NCI-H510A (cell line): ENCODE results near the gene PLEKHA8.
"Not testable (repeated sequence)": the region's sequence is repeated elsewhere in the genome, so short reads cannot be mapped to it uniquely, and the experiment has no call there.

Source experiments
- DNase-seq: peaks from one replicate; lab custom pipeline; 2025; lab: John Stamatoyannopoulos, UW

PLEKHA8 gene

GRCh38 chr7:30066687-30067086, 38.5 kb downstream of the PLEKHA8 start:
- DNase-seq = no peak

- DNase-seq = no peak
Measured at GRCh38 chr7:30068117-30068516, 39.9 kb downstream of the PLEKHA8 start.

DNA sequence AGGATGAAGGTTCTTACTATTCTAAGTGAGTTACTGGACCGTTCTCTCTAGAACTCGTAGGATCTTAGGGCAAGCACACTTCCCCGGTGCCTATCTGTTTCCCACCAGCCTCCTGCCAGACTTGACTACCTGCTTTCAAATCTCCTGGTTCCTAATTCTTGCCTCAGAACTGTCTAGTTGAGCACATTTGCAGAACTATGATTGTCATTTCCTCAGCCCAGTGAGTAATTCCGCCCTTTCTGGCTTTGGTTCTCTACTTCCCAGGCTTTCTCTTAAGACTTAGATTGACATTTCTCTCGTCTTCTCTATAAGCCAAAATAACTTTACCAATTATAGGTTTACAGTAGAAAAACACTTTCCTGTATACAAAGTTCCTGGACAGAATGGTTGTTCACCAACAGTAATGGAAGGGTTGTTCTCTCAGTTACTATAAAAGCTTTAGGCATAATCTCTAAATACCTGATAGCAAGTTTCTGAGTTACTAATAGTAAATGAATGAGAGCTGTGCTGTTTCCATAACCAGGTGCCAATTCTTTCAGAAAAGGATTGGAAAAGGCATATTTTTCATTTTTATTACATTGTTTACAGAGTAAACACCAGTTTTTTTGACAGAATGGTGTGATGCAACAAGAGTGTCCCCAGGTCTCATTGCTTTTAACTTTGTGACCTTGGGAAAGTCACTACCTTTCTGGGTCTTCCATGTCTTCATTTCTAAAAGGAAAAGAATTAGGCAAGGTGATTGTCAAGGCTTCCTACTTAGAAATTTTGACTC, 41.1 kb downstream of the PLEKHA8 start:
- no peak for DNase-seq

GRCh38 chr7:30070052-30070451, 41.8 kb downstream of the PLEKHA8 start:
- no peak for DNase-seq

DNA sequence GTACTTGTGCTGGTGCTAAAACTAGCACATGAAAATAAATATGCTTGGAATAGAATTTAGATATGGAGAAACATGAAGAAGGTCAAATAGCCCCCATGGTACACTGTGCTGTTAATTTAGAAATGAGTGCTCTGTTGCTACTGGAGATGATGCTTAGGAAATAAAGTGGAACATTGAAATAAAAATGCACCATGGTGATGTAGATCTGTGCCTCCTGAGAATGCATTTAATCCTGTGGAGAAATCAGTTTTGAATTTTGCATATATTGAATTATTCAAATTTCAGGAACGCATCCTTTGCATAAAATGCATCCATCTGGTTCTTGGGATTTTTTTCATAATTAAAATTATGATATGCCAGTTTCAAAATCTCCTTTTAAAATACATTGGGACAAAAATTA, 44.5 kb downstream of the PLEKHA8 start:
- no peak for DNase-seq

- peak; percentile 23 for DNase-seq
Measured at GRCh38 chr7:30074422-30075030, 46.3 kb downstream of the PLEKHA8 start.

DNA sequence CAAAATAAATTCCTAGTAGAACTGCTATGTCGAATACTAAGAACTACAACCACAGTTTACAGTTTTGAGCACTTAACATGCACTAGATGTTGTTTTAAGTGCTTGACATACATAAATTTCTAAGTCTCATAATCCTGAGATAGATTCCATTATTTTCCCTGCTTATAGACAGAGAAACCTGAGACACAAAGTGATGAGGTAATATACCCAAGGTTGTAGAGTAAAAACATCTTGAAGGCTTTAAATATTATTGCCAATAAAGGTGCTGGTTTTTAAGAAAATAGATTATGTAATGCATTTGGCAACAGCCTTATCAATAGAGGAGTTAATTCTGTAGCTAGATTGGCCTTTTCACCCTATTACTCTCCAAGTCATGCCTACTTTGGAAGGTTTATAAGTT, 48.2 kb downstream of the PLEKHA8 start:
- no peak for DNase-seq

- no peak for DNase-seq
Measured at GRCh38 chr7:30078280-30078679, 50.1 kb downstream of the PLEKHA8 start.

DNA sequence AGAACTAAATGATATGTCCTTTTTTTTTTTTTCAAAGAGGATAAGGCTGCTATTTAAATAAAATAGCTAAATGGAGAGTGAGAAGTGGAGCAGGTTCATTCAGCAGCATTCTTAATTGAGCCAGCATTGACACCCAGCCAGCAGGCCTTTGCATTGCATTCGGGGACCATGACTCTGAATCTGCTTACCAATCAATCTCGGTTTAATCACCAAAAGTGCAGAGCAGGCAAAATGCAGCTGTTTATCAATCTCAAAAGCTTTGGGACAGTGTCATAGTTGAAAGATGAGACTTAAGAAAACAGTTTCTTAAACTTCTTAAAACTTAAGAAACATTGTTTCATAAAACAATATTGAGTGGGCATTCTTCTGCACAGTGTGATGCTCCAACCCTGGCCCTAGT, 51.7 kb downstream of the PLEKHA8 start:
- DNase-seq = no peak

DNA sequence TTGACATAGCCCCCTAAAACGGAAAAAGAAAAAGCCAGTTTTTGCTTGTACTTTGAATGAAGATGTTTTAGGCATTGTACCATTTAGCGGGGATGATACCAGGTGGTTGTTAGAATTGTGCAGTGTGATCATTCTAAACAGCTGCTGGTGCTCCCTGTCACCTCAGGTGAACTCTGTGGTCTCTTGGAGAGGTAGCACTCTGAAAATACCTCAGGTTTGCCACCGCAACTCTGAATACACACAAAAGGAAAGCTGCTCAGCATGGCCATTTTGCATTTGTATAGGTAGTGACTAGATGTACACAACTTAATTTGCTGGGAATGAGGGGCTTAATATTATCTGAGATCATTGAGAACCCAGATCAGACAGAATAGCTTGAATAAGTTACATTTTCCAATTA, 52.6 kb downstream of the PLEKHA8 start:
- no peak for DNase-seq

- DNase-seq = no peak
Measured at GRCh38 chr7:30082686-30083085, 54.5 kb downstream of the PLEKHA8 start.

GRCh38 chr7:30083334-30083733, 55.1 kb downstream of the PLEKHA8 start:
- DNase-seq = no peak

DNA sequence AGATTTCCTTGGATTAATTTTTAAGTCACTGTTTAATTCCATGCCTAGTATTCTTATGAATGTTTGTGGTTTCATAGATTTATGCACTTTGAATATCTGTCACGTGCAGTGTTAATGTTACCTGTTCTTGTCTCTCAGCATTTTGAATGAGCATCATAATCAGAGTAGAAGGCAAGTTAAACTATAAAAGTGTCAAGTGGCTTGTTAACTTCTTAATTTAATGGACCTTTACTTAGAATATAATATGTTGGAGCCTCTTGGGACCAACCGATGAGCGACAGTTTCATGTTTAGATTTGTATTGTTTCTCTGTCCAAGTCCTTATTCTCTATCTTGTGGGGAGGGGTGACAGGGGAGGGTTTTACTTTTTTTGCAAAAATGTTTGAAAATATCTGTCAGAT, 56.0 kb downstream of the PLEKHA8 start:
- DNase-seq = no peak

DNA sequence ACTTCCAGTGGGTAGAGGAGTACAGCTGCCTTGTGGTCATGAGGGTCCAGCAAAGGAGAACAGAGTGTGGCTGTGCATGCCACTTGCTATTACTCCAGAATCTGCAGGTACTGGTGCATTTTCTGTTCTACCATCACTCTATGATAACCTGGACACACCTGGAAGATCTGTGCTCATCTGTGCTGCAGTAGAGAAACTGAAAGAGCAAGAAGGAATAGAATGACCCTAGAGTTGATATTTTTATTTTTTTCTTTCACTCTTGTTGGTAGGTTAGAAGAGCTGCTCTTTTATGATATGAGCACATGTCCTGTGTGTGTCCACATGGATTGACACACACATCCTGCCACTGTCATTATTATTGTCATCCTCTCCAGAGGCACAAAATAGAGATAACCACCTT, 58.3 kb downstream of the PLEKHA8 start:
- no peak for DNase-seq

DNA sequence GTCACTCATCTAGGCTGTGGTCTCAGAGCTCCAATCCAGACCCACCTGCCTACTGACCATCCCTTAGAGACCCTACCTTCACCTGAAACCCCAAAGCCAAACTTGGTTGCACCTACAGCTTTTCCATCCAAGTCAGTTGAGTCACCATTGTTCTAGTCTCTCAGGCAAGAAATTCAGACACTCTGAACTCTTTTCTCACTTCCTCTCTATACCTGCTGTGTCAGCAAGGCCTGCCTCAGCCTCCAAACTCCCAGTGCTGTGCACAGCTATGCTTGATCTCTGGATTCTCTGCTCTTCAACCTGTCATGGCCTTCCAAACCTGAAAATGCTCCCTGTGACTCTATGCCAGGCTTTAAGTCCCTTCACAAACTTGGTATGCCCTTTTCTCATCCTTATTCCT, 59.2 kb downstream of the PLEKHA8 start:
- no peak for DNase-seq

- DNase-seq = no peak
Measured at GRCh38 chr7:30088362-30088761, 60.1 kb downstream of the PLEKHA8 start.

- no peak for DNase-seq
Measured at GRCh38 chr7:30090111-30090510, 61.9 kb downstream of the PLEKHA8 start.

DNA sequence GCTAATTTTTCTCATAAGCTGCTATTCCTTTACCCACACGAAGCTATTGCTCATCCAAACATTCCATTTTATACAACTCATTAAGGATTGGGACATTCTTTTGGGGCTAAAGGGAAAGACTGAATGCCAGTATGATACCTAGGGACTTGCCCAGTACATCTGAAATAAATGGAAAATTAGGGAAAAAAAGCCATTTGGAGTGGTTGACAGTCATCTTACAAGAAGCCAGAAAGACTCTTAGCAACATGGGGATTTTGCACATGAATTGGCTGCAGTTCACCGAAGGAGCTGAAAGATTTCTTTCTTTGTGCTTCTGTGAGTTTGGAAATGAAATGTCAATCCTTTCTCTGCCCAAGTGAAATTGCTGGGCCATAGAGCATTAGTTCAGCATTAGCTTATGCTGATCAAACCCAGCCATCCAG, 63.3 kb downstream of the PLEKHA8 start:
- no peak for DNase-seq

GRCh38 chr7:30091987-30092386, 63.8 kb downstream of the PLEKHA8 start:
- no peak for DNase-seq

- DNase-seq = no peak
Measured at GRCh38 chr7:30093420-30093952, 65.3 kb downstream of the PLEKHA8 start.

DNA sequence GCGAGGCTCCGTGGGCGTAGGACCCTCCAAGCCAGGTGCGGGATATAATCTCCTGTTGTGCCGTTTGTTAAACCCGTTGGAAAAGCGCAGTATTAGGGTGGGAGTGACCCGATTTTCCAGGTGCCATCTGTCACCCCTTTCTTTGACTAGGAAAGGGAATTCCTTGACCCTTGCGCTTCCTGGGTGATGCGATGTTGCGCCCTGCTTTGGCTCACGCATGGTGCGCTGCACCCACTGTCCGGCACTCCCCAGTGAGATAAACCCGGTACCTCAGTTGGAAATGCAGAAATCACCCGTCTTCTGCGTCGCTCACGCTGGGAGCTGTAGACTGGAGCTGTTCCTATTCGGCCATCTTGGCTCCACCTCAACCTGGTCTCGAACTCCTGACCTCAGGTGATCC, 70.4 kb downstream of the PLEKHA8 start:
- DNase-seq = not testable (repeated sequence)

- no peak for DNase-seq
Measured at GRCh38 chr7:30102281-30102680, 74.1 kb downstream of the PLEKHA8 start.

DNA sequence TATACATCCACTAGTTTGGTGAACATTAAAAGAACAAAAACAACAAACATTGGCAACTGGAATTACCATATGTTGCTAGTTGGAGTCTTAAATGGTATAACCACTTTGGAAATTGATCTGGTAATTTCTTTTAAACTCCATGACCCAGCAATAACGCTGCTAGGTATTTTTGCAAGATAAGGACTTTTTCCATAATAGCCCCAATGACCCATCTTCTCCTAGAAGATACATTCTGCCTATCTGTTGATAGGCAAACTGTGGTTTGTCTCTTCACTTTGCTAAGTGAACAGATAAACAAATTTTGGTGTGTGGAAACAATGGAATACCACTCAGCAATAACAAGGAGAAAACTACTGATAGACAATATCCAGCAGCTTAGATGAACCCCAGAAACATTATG, 75.9 kb downstream of the PLEKHA8 start:
- DNase-seq = no peak
